SKM-1 (cell line): ENCODE results near the gene METRN.
"Not testable (repeated sequence)": the region's sequence is repeated elsewhere in the genome, so short reads cannot be mapped to it uniquely, and the experiment has no call there.

Source experiments
- DNase-seq: peaks from one replicate; lab custom pipeline; 2025; ENCODE audit not compliant: unreplicated experiment; lab: John Stamatoyannopoulos, UW

The METRN gene

GRCh38 chr16:691242-691641 is 23.7 kb upstream of the METRN start:
- not testable (repeated sequence) for DNase-seq

DNA sequence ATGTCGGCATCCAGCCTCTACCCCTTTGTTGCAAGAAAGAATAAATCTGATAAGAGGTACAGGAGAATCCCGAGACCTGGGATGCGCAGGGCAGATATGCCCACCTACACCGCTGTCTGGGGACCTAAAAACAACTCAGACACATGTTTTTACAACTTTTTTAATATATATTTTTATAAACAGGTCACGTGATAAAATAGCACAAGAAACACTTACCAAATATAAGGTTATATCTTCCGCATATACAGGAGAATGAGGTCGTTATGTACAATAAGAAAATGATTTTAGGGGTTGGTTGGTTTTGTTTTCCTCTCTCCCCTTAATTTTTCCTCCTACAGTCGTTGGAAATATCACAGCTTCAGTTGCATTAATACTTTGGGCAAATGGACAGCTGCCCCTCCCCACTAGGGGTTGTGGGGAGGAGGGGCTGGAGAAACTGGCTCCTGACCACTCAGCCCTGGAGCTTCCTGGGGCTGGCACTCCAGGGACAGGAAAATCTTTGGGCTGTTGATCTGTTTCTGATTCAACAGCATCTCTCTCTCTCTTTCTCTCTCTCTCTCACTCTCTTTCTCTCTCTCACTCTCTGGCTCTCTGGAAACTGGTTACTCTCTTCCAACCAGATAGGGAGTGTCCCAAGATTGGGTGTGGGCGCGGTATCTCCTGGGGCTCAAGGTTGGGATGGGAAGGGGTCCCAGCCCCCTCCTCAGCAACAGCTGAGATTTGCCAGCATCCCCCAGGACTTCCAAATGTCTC is 22.4 kb upstream of the METRN start:
- DNase-seq, result no peak

DNA sequence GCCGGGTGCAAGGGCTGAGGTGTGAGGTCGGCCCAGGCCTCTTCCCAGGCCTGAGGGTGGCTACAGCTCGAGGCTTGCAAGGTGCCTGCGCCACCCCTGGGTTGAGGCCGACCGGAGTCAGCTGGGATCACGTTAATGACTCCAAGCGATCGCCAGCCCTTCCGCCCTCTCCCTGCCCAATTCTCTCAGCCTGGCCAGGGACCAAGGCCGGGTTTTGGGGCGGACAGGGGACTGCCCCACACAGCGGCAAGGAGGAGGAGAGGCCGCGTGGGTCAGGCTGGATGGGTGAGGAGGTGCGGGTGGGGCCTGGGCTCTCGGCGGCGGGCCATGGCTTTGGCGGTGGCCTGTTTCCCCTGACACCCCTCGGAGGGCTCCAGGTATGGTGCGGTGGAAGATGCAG is 21.6 kb upstream of the METRN start:
- no peak for DNase-seq

DNA sequence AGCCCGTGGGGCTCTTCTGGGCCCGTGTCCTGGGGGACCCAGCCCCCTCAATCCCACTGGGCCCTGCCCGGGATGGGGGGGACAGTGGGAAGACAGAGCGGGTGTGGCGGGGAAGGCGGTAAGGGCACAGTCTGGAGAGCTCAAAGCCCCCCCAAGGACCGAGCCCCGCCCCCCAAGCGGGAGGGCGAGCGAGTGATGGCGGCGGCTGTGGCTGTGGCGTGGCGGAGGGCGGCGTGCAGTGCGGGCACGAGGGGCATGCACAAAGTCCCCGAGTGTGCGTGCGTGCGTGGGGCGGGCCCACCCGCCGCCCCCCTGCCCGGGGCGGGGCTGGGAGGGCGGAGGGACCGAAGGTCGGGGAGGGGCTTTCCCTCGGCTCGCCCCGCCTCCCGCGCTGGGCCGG is 21.2 kb upstream of the METRN start:
- no peak for DNase-seq

DNA sequence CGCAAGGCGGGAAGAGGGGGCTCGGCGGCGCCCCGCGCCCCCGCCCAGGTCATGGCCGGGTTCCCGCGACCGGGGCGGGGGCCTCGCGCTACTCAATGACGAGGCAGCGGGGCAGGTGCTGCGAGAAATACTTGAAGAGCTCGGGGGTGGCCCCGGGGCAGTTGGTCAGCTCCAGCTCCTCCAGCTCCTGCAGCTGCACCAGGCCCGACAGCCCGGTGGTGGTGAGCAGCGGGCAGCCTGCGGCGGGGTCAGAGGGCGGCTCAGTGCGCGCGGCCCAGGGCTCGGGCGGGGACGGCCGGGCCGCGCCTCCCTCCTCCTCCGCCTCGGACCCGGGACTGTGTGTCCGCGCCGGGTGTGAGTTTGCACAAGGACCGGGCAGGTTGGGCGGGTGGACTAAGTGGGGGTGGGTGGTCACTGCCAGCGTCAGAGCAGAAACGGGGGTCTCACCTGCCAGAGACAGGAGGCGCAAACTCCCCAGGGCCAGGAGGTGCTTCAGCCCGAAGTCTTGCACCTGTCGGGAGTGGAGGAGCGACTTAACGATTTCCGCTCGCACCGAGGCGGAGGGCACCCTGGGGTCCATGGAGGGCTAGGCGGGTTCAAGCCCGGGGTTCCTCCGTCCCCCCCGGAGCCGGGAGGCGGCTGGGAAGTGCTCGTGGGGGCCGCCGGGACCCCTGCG is 20.6 kb upstream of the METRN start:
- DNase-seq, result no peak

- no peak for DNase-seq
These were observed 20.0 kb upstream of the METRN start for GRCh38 chr16:694863-695354.

GRCh38 chr16:695355-696089 is 19.4 kb upstream of the METRN start:
- DNase-seq, result no peak

- no peak for DNase-seq
These were observed 15.8 kb upstream of the METRN start for GRCh38 chr16:698911-699671.

- DNase-seq, result no peak
These were observed 14.0 kb upstream of the METRN start for GRCh38 chr16:700684-701584.

- no peak for DNase-seq
These were observed 12.6 kb upstream of the METRN start for GRCh38 chr16:702341-702740.

GRCh38 chr16:703406-703805 is 11.5 kb upstream of the METRN start:
- DNase-seq, result no peak

DNA sequence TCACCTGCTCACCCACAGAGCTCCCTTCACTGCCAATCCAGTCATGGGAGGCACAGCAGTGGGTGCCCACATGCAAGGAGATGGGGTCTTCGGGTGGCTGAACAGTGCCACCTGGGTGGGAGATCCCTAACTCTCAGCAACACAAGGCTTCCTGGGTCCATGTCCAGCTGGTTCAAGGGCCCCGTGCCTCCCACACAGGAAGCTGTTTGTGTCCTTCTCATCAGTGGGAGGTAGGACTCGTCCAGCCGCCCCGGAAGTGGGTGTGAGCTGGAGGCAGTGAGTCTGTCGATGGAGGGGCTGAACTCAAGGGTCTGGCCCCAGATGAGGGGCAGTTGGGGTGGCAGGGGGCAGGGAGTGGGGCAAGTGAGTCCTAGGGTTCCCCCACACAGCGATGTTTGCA is 10.9 kb upstream of the METRN start:
- no peak for DNase-seq

DNA sequence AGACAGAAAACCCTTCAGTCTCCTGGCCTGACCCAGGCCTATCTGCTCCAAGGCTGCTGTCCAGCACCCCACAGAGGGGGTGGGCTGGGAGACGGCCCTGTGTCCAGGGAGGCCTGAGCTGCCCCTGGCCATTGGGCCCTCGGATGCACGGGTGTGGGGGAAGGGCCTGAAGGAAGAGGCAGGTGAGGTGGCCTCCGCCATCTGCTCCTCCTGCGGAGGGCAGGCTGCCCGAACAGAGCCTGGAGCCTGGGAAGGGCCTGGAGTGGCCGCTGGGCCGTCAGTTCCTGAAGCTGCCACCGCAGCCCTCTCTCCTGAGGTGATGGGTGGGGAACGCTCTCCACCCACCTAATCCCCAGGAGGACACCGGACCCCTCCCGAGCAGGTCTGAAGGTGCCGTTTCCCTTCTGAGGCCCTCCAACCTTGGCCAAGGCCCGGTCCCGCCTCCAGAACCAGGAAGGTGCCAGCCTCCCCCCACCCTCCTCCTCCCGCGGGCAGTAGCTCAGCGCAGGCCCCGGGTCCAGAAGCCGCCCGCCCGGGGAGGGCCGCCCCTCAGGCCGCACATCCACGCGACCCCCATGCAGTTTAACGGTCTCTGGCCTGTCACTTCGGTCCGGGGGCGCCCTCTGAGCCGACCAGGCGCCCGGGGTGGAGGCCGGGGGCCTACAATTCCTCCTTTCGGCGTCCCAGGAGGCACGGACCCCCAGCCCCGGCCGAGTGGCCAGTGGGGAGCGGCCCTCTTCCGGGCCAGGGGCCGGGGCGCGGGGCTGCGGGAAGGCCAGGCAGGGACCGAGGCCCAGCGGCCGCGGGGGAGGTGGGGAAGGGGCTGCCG is 10.2 kb upstream of the METRN start:
- no peak for DNase-seq

GRCh38 chr16:705431-706188 is 9.3 kb upstream of the METRN start, which contains the start of gene FBXL16:
Gene FBXL16 (minus strand): TSS chr16:705801. CDS start chr16:697405, 8,396 bp downstream.
- no peak for DNase-seq

GRCh38 chr16:706189-707061 is 8.5 kb upstream of the METRN start:
- DNase-seq, result no peak

DNA sequence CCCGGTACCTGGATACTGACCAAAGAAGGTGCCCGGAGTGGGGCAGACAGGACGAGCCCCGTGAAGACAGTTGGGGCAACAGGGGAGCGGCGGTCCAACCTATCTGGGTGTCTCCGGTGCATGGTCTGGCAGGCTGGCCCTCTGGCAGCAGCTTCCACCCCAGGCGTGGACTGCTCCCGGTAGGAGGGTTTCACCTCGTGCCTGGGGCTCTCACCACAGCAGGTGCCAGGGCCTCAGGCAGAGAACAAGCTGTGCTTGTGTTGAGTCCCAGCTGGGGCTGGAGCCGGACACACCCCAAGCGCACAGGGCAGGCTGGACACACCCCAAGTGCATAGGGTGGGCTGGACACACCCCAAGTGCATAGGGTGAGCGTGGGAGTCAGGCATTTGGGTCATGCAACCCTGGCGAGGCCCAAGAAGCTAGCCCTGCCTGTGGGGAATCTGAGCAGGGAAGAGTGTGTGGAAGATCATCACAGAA is 7.8 kb upstream of the METRN start:
- no peak for DNase-seq

- DNase-seq, result no peak
These were observed 6.9 kb upstream of the METRN start for GRCh38 chr16:708019-708418.
